GM12878 (cell line): ENCODE results near the gene MED13L.

Experiments used
- POLR2A ChIP-seq: IDR thresholded peaks from 2 replicates; pipeline ENCODE4 v1.6.1; 2011; ENCODE audit warnings: low read depth, mild to moderate bottlenecking, low read length
- SMAD1 ChIP-seq: fragments of 450-650 bp; IDR thresholded peaks from 2 replicates; pipeline ENCODE4 v1.6.1; 2018; ENCODE audit warnings: mild to moderate bottlenecking, low read depth; ENCODE audit not compliant: partially characterized antibody
- TARDBP ChIP-seq: IDR thresholded peaks from 2 replicates; pipeline ENCODE4 v1.6.1; 2016; ENCODE audit warnings: borderline replicate concordance
- TF ChIP-seq, protein P1 (sequence below), 3 experiments: IDR thresholded peaks in 2 of 3; conservative IDR thresholded peaks in 1 of 3; 2 replicates each; pipeline ENCODE4 v1.5.1; 2011; ENCODE audit warnings: low read depth in 3 of 3, low read length in 3 of 3, mild to moderate bottlenecking in 3 of 3, control low read depth in 2 of 3, moderate library complexity in 2 of 3, inconsistent platforms in 1 of 3, mixed read lengths in 1 of 3; ENCODE audit not compliant: control insufficient read depth in 2 of 3, insufficient read depth in 1 of 3; ENCODE audit errors: extremely low read depth in 1 of 3

DNA sequence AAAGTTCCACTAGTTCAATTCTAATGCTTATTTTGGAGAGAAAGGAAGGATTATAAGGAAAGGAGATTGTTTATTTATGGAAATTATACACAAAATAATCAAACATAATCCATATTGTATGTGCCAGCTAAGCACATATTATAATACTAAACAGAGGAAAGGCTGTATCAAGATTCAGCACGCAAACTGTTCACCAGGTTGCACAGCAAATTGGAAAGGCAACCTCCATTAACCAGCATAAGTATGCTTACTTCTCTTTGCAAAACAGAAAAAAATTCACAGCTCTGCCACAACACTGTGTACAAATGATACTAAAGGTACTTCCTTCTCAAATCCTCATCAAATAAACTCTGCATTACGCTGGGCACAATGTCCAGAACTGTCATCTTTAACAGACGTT lies 146.3 kb downstream of the MED13L start:
- no peak for TF ChIP-seq TARDBP
- TF ChIP-seq, protein P1, sequence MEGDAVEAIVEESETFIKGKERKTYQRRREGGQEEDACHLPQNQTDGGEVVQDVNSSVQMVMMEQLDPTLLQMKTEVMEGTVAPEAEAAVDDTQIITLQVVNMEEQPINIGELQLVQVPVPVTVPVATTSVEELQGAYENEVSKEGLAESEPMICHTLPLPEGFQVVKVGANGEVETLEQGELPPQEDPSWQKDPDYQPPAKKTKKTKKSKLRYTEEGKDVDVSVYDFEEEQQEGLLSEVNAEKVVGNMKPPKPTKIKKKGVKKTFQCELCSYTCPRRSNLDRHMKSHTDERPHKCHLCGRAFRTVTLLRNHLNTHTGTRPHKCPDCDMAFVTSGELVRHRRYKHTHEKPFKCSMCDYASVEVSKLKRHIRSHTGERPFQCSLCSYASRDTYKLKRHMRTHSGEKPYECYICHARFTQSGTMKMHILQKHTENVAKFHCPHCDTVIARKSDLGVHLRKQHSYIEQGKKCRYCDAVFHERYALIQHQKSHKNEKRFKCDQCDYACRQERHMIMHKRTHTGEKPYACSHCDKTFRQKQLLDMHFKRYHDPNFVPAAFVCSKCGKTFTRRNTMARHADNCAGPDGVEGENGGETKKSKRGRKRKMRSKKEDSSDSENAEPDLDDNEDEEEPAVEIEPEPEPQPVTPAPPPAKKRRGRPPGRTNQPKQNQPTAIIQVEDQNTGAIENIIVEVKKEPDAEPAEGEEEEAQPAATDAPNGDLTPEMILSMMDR (IDR thresholded peaks at IDR 0.05 in 2 of 3, conservative IDR thresholded peaks at IDR 0.05 in 1 of 3; ENCODE audit: control insufficient read depth in 2 of 3, extremely low read depth in 1 of 3, insufficient read depth in 1 of 3, low read depth in 3 of 3, low read length in 3 of 3) = no peak
- TF ChIP-seq POLR2A = no peak
- no peak for TF ChIP-seq SMAD1
